Caco-2 (cell line): ENCODE measurements around the gene SELENBP1. TPM values are rescaled to one million over a fixed set of nuclear protein-coding genes. Genes with fewer than 3 reads are reported as not detected.
"Not testable (repeated sequence)": the region's sequence is repeated elsewhere in the genome, so short reads cannot be mapped to it uniquely, and the experiment has no call there.

Source experiments
- BruUV-seq: library from RNA; stranded (reverse); fragments of 400-500 nt; replicated peaks from 2 replicates; lab custom pipeline; 2021; lab: Mats Ljungman, UMichigan
- CTCF ChIA-PET: fragments of 300-600 bp; sonication (Branson Sonifier 250); formaldehyde crosslinking; loops from one replicate; lab custom pipeline; 2022; ENCODE audit warnings: antibody characterized with exemption; lab: Charles Lee
- POLR2A ChIA-PET: fragments of 300-600 bp; sonication (Branson Sonifier 250); formaldehyde crosslinking; loops from one replicate; lab custom pipeline; 2022; ENCODE audit warnings: antibody characterized with exemption; lab: Charles Lee
- DNase-seq, 2 experiments: peaks; one replicate each; pipeline versions ENCODE4 v3.0.0 to v3.0.0-alpha.2; 2020 to 2022
- H3K27me3 ChIP-seq: replicated peaks from 2 replicates; pipeline ENCODE4 v1.6.0; 2011; ENCODE audit warnings: low read length; ENCODE audit not compliant: control insufficient read depth, insufficient read depth
- H3K36me3 ChIP-seq: 2 replicates; pipeline ENCODE4 v1.5.1; 2011; ENCODE audit warnings: low read length; ENCODE audit not compliant: control insufficient read depth, insufficient read depth
- H3K4me1 ChIP-seq: fragments of 250-450 bp; sonication (Bioruptor Pico); 2 replicates; pipeline ENCODE4 v1.5.1; 2020; ENCODE audit warnings: mild to moderate bottlenecking
- H3K4me3 ChIP-seq: 2 replicates; pipeline ENCODE4 v1.5.1; 2011; ENCODE audit warnings: low read depth, mild to moderate bottlenecking, control low read depth, low read length
- H3K9me3 ChIP-seq: fragments of 250-450 bp; sonication (Bioruptor Pico); 2 replicates; pipeline ENCODE4 v1.5.1; 2020; ENCODE audit warnings: mild to moderate bottlenecking, moderate library complexity
- H3K27ac Mint-ChIP-seq: one replicate; pipeline ENCODE4 v1.8.0; 2022; ENCODE audit warnings: mixed read lengths; ENCODE audit not compliant: unreplicated experiment
- H3K27me3 Mint-ChIP-seq: one replicate; pipeline ENCODE4 v1.8.0; 2022; ENCODE audit warnings: mixed read lengths; ENCODE audit not compliant: insufficient read depth, unreplicated experiment
- H3K36me3 Mint-ChIP-seq: one replicate; pipeline ENCODE4 v1.8.0; 2022; ENCODE audit warnings: mild to moderate bottlenecking, mixed read lengths; ENCODE audit not compliant: insufficient read depth, unreplicated experiment
- H3K4me1 Mint-ChIP-seq: one replicate; pipeline ENCODE4 v1.8.0; 2022; ENCODE audit warnings: low read depth, mixed read lengths; ENCODE audit not compliant: unreplicated experiment
- H3K4me3 Mint-ChIP-seq: one replicate; pipeline ENCODE4 v1.8.0; 2022; ENCODE audit warnings: mild to moderate bottlenecking, moderate library complexity, mixed read lengths; ENCODE audit not compliant: unreplicated experiment
- H3K9me3 Mint-ChIP-seq: one replicate; pipeline ENCODE4 v1.8.0; 2022; ENCODE audit warnings: mixed read lengths; ENCODE audit not compliant: unreplicated experiment
- CTCF ChIP-seq, 2 experiments: fragments of 200-600 bp in 1 of 2; IDR thresholded peaks; 1 replicate in 1 of 2; 2 replicates in 1 of 2; pipeline versions ENCODE4 v1.5.1 to v1.8.0; 2011 to 2022; ENCODE audit warnings: antibody characterized with exemption in 1 of 2, control low read depth in 1 of 2, inconsistent platforms in 1 of 2, low read depth in 1 of 2, low read length in 1 of 2, mild to moderate bottlenecking in 1 of 2, moderate library complexity in 1 of 2; ENCODE audit not compliant: insufficient read depth in 1 of 2, severe bottlenecking in 1 of 2, unreplicated experiment in 1 of 2
- intact Hi-C: fragments of 100-400 bp; cut with micrococcal nuclease; formaldehyde crosslinking; loops from one replicate; pipeline ENCODE4 v1.10.0; 2022; ENCODE audit not compliant: unreplicated experiment
- total RNA-seq: library from RNA; stranded (reverse); gene quantifications from 2 replicates; pipeline ENCODE4 v1.2.3, GENCODE V29; 2022

Gene SELENBP1
- total RNA-seq, 1 experiment from 2014 or later, result 18.5 TPM

GRCh38 chr1:151393583-151393982 lies 21.1 kb upstream of the SELENBP1 start:
- Mint-ChIP-seq H3K27me3 (no peaks in the 10 kb centered on the region), H3K4me1 (no peaks in the 10 kb centered on the region), H3K27ac (no peak overlapping the region), H3K36me3 (no peaks in the 10 kb centered on the region), H3K4me3 (no peak overlapping the region), H3K9me3 (peaks cover 10% of the 10 kb centered on the region)
- no peak for DNase-seq
- Histone ChIP-seq H3K9me3 (peaks cover 6% of the 10 kb centered on the region; the same call in 1 of the 2 replicates), H3K36me3 (no peaks in the 10 kb centered on the region), H3K4me1 (no peaks in the 10 kb centered on the region), H3K4me3 (no peak overlapping the region), H3K27me3 (no peaks in the 10 kb centered on the region)
- ChIA-PET POLR2A (no interaction called here), CTCF (no interaction called here)
- no TSS peak for BruUV-seq
- intact Hi-C loops, result loop anchor here (10.0 kb wide), 1 partner anchor 49 kb away; the partner anchor contains the start of gene RFX5
- TF ChIP-seq CTCF (IDR thresholded peaks at IDR 0.05; ENCODE audit: insufficient read depth in 1 of 2, low read depth in 1 of 2, low read length in 1 of 2, severe bottlenecking in 1 of 2, unreplicated experiment in 1 of 2), result no peak

- no peak for TF ChIP-seq CTCF (IDR thresholded peaks at IDR 0.05; ENCODE audit: insufficient read depth in 1 of 2, low read depth in 1 of 2, low read length in 1 of 2, severe bottlenecking in 1 of 2, unreplicated experiment in 1 of 2)
- no peak overlapping the region for H3K4me3 Mint-ChIP-seq
Measured at GRCh38 chr1:151391079-151391563, 18.6 kb upstream of the SELENBP1 start.

GRCh38 chr1:151390221-151391078 lies 17.9 kb upstream of the SELENBP1 start:
- DNase-seq, BruUV-seq, H3K9me3 ChIP-seq, H3K36me3 ChIP-seq, H3K27ac Mint-ChIP-seq, H3K4me3 ChIP-seq, POLR2A ChIA-PET, H3K4me1 Mint-ChIP-seq, H3K4me3 Mint-ChIP-seq, H3K4me1 ChIP-seq, H3K27me3 ChIP-seq, H3K27me3 Mint-ChIP-seq, H3K36me3 Mint-ChIP-seq: not testable (repeated sequence)
- CTCF ChIA-PET, result interaction anchor here (0.7 kb wide), 1 partner anchor 54 kb away, joined by 4 read pairs; no protein-coding TSS in a partner anchor
- intact Hi-C loops, result loop anchor here (10.0 kb wide), 1 partner anchor 46 kb away; the partner anchor contains the start of gene RFX5
- peaks cover 10% of the 10 kb centered on the region for H3K9me3 Mint-ChIP-seq

More at GRCh38 chr1:151391079-151391563, 18.6 kb upstream of the SELENBP1 start:
- Histone ChIP-seq H3K4me3 (no peak overlapping the region), H3K36me3 (no peaks in the 10 kb centered on the region), H3K9me3 (peaks cover 6% of the 10 kb centered on the region; the same call in 1 of the 2 replicates), H3K4me1 (no peaks in the 10 kb centered on the region), H3K27me3 (no peaks in the 10 kb centered on the region)
- no peaks in the 10 kb centered on the region for H3K36me3 Mint-ChIP-seq
- H3K4me1 Mint-ChIP-seq, result no peaks in the 10 kb centered on the region
- intact Hi-C loops, result loop anchor here (10.0 kb wide), 1 partner anchor 46 kb away; the partner anchor contains the start of gene RFX5
- H3K27me3 Mint-ChIP-seq, result no peaks in the 10 kb centered on the region
- BruUV-seq, result no TSS peak
- no peak for DNase-seq
- CTCF ChIA-PET, result interaction anchor here (0.7 kb wide), 1 partner anchor 54 kb away, joined by 4 read pairs; no protein-coding TSS in a partner anchor
- H3K9me3 Mint-ChIP-seq, result peaks cover 10% of the 10 kb centered on the region
- no peak overlapping the region for H3K27ac Mint-ChIP-seq
- POLR2A ChIA-PET, result no interaction called here
